HG03039 (cell line): ENCODE measurements around the gene ARL11.

Experiments
- ATAC-seq: cut with Tn5 transposase; IDR thresholded peaks from one replicate; pipeline ENCODE4 v1.9.1; 2021; ENCODE audit warnings: mild to moderate bottlenecking, moderate library complexity; ENCODE audit not compliant: unreplicated experiment

Gene ARL11

DNA sequence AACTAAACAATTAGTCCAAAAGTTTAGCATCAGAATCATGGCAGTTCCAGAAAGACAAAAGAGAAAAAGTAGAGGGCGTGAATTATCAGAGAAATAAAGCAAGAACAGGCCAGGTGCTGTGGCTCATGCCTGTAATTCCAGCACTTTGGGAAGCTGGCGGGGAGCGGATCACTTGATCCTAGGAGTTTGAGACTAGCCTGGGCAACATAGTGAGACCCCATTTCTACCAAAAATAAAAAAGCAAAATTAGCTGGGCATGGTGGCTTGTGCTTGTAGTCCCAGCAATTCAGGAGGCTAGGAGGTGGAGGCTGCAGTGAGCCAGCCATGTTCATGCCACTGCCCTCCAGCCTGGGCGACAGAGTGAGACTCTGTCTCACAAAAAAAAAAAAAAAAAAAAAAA is 18.4 kb downstream of the ARL11 start:
- ATAC-seq = no peak

DNA sequence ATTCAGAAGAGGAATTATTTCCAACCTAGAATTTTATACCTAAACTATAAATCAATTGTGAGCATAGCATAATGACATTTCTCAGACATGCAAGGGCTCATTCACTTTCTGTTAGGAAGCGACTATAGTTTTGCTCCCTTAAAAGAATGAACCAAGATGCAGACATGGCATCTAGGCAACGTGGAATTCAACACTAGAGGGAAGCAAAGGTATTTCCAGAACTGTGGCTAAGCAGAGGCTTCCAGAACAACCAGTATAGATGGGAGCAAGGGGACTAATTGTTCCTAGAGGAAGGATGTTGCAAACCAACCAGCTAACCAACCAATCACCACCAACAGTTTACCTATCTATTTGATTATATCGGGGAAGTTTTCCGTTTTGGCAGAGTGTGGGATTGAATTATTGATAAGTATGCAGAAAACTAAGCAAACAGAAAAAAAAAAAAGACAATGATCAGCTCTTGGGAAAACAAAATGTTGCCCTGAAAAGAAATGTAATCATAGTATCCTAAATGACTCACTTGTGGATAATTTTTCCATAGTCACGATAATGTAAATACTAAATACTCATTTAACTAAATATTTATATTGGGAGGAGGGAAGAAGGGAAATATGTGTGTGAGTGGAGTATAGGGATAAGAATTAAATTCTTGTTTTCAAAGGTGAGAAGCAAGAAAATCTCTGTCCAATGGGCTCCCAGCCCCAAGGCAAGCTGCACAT is 21.1 kb downstream of the ARL11 start:
- no peak for ATAC-seq

DNA sequence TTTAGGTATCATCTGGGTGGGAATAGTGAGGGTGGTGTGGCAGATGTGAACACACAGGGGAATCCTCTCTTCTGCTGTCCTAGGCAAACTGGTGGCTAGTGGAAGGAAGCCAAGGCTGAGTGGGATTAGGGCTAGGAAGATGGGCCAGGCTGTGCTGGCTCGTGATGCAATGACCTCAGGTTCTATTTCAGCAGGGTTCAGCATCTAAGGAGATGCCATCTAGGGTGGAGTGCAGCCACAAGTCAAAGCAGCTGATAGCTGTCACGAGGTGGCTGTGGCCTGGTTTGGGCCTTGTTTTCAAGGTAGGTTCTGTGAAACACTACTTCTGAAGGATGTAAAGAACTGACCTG is 21.6 kb downstream of the ARL11 start:
- ATAC-seq = no peak

DNA sequence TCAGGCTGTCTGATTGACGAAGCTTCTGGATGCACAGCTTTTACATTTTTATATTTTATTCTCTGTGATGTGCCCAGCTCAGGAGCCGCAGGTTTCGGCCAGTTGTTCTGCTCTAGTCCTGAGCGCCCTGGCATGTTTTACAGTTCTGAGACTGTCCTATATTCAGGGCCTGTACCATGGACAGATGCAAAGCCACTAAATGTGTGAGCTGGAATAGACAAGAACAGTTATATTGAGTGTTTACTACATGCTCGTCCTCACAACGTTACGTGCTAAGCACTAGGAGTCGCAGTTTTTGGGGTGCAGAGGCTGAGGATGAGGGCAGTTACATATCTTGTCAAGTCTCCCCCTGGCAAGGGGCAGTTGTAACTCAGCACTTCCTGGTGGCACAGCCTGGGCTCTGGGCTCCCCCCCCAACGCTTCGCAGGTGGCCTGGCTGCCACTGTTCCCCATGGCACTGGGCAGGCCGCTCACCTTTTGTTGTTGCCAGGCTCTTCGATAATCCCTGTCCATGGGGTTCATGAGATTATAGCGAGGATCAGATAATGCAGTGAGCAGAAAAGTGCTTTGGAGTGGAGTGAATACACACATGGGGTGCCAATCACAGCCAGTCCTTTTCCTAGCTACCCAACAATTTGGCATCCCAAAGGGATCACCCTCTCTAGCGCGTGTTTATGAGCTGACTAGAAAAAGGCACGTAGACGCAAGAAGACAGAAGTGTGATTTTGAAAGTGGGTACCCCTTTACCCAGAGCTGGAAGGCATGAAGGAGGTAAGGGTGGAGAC is 23.5 kb downstream of the ARL11 start:
- ATAC-seq = no peak

DNA sequence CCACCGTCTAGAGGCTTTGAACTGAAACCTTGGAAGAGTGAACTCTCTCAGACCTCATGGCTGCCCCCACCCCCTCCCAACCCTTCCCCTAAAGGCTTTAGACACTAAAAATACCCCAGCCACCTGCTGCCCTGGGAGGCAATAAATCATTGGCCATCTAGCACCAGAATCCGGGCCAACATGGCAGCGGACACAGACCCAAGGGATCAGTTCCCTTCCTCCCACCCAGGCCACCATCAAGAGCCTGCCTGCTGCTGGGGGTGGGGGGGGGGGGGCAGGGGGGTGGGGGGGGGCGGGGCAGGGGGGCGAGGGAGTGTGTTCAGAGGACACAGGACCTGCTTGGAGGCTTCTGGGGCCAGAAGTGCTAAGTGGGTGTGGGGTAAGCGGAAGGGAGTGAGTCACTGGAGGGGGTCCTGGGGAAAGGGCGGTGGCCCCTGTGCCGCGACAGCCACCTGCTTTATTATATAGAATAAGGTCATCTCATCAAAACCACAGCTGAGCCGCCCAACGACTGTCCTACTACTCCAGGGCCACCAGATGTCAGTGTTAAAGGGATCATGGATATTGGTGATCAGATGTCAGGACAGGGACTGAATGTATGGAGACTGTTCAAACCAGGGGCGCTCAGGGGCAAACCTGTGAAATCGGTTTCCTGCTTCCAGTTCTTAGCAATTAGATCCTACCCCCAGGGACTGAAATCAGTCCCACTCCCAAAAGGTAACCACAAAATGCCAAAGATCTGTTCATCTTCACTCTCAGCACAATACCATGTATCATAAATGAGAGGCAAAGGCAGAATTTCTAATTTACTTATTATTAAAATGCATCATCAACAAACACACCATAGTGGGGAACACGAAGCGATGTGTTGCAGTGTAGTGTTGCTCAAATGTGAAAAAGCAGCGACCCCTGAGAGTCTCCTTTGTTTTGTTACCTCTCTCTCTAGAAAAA is 24.3 kb downstream of the ARL11 start:
- no peak for ATAC-seq

DNA sequence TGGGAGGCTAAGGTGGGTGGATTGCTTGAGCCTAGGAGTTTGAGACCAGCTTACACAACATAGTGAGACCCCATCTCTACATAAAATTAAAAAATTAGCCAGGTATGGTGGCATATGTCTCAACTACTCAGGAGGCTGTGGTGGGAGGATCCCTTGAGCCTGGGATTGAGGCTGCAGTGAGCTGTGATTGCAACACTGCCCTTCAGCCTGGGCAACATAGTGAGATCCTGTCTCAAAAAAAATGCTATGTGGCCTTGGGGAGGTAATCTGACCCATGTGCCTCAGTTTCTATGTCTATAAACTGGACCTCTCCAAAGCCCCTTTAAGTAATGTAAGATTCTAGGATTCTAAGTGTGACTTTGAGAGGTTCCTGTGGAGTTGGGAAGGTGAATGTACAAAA is 25.2 kb downstream of the ARL11 start:
- no peak for ATAC-seq

DNA sequence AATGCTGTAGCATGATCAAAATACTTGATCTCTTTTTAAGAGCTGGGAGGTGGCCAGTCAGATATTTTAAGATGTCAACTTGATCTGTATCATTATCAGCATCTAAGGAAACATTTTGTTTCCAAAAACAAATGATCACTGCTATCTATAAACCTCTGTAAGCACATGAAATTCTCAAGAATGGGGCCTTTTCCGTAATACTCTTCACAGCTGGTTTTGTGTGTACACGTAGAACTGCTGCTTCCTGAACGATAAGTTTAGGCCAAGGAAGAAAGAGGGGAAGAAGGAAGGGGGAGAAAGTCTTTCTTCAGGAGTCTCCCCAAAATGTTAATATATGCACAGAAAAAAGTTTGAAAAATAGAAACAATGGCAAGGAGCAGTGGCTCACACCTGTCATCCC is 25.7 kb downstream of the ARL11 start:
- ATAC-seq = no peak

DNA sequence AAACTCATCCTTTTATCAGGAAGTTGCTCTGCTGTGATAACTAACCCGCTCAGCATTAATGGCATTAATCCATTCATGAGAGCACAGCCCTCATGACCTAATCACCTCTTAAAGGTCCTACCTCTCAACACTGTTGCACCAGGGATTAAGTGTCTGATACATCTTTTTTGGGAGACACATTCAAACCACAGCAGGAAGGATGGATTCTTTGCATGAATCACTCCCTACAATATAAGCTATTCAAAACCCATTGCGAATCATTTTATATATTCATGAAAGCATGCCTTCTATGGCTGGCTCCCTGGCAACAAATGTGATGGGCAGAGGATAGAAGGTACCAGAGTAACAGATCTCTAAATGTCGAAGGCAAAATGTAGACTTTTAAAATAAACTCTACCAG is 27.6 kb downstream of the ARL11 start:
- ATAC-seq = no peak

DNA sequence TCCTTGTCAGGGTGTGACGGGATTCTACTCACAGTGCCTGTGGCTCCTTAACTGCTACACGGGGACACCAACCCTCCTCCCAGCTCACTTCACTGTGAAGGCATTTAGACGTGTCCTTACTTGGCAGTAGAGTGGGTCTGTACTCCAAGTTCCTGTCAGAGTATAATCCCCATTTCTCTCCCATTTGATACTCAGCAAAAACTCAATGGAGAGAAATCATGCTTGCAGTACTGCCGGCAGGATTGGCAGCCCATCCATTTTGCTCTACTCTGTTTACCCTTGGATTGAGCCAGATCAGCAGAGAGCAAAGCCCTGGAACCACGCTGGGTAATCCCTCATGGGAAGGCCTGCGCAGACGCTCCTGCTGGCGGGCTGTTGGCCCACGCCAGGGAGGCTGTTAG is 28.9 kb downstream of the ARL11 start:
- ATAC-seq = no peak

DNA sequence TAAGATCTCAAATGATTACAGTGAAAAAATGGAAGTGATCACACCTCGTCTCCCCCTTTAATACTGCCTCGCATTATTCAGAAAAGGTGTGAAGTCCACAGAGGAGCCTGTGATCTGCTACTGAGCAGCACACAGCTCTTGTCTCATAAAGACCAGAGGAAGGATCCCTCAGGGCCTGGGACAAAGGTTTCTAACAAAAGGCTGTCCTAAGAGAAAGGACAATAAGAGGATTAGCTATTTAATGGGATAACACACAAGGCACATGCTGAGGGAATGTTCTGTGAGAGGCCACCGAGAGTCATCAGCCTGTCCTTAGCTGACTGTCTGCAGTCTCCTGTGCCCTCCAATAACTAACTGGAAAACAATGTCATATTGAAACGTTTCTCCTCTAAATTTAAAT is 36.3 kb downstream of the ARL11 start:
- no peak for ATAC-seq

DNA sequence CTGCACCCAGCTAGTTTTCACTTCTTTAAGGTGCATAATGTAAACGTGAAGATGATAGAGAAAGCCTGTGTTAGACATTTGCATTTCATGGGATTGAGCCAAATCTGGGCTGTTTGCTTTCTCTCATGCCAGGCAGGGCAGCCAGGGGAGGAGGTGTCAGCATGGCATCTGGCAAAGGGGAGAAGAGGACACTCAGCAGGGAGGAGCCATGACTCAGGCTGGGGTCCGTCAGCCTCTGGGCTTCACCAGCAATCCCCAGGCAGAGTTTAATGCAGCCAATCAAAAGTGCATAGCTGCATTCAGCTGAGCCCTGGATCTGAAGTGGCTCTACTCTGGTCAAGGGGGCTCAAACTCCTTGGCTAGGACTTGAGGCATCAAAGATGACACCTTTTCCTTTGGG is 39.5 kb downstream of the ARL11 start:
- no peak for ATAC-seq

DNA sequence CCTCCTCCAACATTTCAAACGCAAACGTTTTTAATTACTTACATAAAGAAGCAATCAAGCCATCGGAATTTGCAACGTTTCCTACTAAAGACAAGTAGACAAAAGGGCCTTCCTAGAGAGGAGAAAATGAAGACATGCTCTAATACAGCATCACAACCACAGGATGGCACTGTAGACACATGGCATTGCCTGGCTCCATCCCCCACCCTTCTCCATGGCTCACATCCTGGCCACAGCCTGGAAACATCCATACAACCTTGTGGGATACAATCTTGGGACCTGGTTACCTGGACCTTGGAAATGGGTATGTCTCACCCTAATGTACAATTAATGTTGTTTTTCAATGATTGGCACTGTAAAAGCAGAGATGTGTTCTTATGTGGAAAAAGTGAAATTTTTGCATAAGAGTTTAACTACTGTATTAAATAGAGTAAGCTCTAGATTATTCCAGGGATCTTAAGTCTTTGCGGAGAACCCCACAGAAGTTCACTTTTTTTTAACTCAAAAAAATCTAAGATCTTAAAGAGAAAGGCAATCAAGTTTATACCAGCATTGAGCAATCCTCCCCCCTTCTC is 41.5 kb downstream of the ARL11 start:
- ATAC-seq = no peak

DNA sequence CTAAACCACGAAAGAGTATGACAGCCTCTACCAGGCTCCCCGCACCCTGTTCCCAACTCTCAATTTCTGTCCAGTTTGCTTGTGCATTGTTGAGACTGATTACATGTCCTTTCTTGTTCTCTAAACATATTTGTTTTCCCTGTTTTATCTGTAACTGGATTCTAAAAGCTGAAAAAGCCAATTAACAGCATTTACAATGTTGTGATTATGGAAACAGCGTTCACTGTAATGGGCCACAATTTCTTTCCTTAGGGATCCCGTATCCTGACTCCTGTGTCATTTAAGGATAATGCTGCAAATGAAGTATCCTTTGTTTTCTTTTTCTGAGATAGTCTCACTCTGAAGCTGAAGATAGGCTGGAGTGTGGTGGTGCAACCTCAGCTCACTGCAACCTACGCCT is 42.5 kb downstream of the ARL11 start:
- ATAC-seq = no peak

DNA sequence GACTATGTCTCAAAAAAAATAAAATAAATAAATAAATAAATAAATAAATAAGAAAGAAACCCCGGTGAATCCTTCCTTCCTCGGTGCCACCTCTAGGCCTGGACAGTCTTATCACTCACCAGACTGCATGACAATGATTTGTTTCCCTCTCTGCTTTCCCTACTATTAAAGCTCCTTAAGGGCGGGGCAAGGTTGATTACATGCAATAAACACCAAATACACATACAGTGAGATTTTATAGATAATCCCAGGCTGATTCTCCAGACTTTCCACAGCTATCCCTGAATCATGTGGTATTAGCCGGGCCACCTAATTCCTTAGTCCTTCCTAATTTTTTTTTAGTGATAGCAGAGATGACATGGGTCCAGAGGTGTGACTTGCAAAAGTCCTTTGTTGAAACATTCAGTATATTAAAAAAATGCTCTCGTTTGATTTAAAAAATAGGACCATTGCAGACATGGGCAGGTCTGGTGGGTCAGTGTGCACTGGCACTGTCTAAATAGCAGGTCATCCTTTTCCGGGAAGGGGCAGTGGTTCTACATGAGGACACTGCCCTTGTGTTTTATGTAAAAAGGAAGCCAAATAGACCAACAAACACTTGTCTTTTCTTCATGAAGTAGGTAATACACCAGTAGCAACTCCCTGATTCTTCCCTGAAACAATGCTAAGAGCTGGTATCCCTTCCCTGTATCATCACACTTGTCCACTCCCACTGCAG is 48.4 kb downstream of the ARL11 start:
- no peak for ATAC-seq

DNA sequence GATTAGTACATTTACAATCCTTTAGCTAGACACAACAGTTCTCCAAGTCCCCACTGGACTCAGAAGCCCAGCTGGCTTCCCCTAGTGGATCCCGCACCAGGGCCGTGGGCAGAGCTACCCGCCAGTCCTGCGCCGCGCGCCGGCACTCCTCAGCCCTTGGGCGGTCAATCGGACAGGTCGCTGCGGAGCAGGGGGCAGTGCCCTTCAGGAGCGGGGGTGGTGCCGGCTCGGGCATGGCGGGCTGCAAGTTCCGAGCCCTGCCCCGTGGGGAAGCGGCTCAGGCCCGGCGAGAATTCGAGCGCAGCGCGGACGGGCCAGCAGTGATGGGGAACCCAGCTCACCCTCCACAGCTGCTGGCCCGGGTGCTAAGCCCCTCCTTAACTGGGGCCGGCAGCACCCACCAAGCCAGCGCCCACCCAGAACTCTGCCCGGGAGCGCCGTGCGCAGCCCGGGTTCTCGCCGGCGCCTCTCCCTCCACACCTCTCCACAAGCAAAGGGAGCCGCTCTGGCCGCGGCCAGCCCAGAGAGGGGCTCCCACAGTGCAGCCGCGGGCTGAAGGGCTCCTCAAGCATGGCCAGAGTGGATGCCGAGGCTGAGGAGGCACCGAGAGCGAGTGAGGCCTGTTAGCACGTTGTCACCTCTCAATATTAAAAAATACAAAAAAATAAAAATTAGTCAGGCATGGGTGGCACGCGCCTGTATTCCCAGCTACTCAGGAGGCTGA is 50.0 kb downstream of the ARL11 start:
- no peak for ATAC-seq

DNA sequence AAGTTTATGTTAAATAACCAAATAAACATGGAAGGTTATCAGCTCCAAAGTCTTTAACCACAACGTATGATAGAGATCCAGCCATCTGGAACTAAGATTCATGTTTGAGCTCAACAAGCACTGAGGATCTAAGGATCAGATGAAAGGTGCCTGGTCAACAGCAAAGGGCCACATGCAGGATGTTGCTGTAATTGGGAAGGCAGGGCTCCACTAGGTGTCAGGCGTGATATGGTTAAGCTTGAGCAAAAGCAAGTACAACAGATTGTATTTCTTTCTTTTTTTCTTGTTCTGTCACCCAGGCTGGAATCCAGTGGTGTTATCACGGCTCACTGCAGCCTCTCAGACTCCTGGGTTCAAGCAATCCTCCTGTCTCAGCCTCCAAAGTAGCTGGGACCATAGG is 50.9 kb downstream of the ARL11 start:
- ATAC-seq = no peak

DNA sequence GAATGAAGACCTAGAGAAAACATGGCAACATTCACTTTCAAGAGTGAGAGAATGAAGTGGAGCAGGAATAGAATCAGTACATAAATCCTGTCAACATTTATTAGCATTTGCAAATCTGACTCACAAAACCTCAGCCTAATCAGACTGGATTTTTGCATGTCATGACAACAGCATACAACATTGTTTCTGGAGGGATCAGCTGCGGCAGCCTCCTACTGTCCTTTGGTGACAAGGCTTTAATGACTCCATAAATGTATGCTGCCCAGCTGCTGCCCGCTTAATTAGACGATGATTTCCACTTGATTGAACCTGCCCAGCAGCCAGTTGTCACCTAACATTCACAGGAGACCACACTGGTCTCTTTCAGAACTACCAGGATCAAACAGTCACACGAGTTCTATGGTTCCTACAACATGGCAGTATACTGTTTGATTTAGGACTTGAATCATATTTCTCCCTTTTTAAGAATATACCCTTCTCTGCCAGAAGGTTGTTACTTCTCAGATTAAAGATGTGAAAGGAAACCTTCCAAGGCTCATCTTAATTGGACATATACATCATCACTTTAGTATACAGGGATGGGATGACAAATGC is 53.6 kb downstream of the ARL11 start:
- ATAC-seq = no peak
